Sigmoid colon (tissue), 4 donors: Measurements from ENCODE around the gene TCERG1L.

Source experiments
- CTCF ChIP-seq, 4 experiments: fragments of 450-650 bp in 3 of 4; fragments of 200-600 bp in 1 of 4; IDR thresholded peaks; one replicate each; pipeline ENCODE4 v1.5.1; 2016 to 2019; ENCODE audit warnings: antibody characterized with exemption in 4 of 4, mild to moderate bottlenecking in 3 of 4, moderate library complexity in 2 of 4
- POLR2A ChIP-seq, 2 donors: fragments of 450-650 bp; IDR thresholded peaks; one replicate each; pipeline ENCODE4 v1.6.1; 2016; ENCODE audit warnings: antibody characterized with exemption in 2 of 2, mild to moderate bottlenecking in 2 of 2, moderate library complexity in 2 of 2
- POLR2AphosphoS5 ChIP-seq, 4 donors: sonication (generic); formaldehyde crosslinking; IDR thresholded peaks; one replicate each; pipeline ENCODE4 v1.6.1; 2017; ENCODE audit warnings: antibody characterized with exemption in 4 of 4

- no peak for TF ChIP-seq POLR2A (IDR thresholded peaks at IDR 0.05)
- TF ChIP-seq CTCF (IDR thresholded peaks at IDR 0.05) = no peak
- no peak for TF ChIP-seq POLR2AphosphoS5 (IDR thresholded peaks at IDR 0.05)
Observed at GRCh38 chr10:131067690-131068089, 243.8 kb downstream of the TCERG1L start.
